Mesenchymal stem cell (in vitro differentiated cells and primary cell): ENCODE data around the gene YTHDC1.

Experiments
- DNase-seq: peaks from one replicate; pipeline ENCODE4 v3.0.0-alpha.2; 2013
- H2AFZ ChIP-seq: one replicate; pipeline ENCODE4 v1.6.1; 2013; ENCODE audit warnings: low read depth, mild to moderate bottlenecking, control low read depth, inconsistent platforms, low read length, moderate library complexity
- H2AK5ac ChIP-seq: 2 replicates; pipeline ENCODE4 v1.6.1; 2013; ENCODE audit warnings: low read length, moderate library complexity, mild to moderate bottlenecking, inconsistent platforms; ENCODE audit not compliant: severe bottlenecking
- H2BK120ac ChIP-seq: one replicate; pipeline ENCODE4 v1.6.1; 2013; ENCODE audit warnings: low read depth, mild to moderate bottlenecking, inconsistent platforms, low read length, moderate library complexity
- H2BK12ac ChIP-seq, 2 experiments: one replicate each; pipeline ENCODE4 v1.6.1; 2013; ENCODE audit warnings: inconsistent platforms in 2 of 2, low read length in 2 of 2, mild to moderate bottlenecking in 2 of 2, moderate library complexity in 2 of 2, control low read depth in 1 of 2
- H2BK15ac ChIP-seq: one replicate; pipeline ENCODE4 v1.6.1; 2013; ENCODE audit warnings: mild to moderate bottlenecking, low read depth, inconsistent platforms; ENCODE audit not compliant: poor library complexity, severe bottlenecking
- H2BK5ac ChIP-seq: 2 replicates; pipeline ENCODE4 v1.6.1; 2013; ENCODE audit warnings: low read depth, mild to moderate bottlenecking, low read length, control low read depth, inconsistent platforms; ENCODE audit not compliant: poor library complexity, severe bottlenecking
- H3K14ac ChIP-seq, 2 experiments: one replicate each; pipeline ENCODE4 v1.6.1; 2013; ENCODE audit warnings: inconsistent platforms in 2 of 2, low read length in 2 of 2, control low read depth in 1 of 2, mild to moderate bottlenecking in 1 of 2, moderate library complexity in 1 of 2
- H3K18ac ChIP-seq, 2 experiments: one replicate each; pipeline ENCODE4 v1.6.1; 2013; ENCODE audit warnings: inconsistent platforms in 2 of 2, low read length in 2 of 2, control low read depth in 1 of 2, low read depth in 1 of 2, mild to moderate bottlenecking in 1 of 2
- H3K23ac ChIP-seq, 2 experiments: one replicate each; pipeline ENCODE4 v1.6.1; 2013; ENCODE audit warnings: inconsistent platforms in 2 of 2, low read length in 2 of 2, mild to moderate bottlenecking in 2 of 2, moderate library complexity in 2 of 2, control low read depth in 1 of 2
- H3K27ac ChIP-seq: 2 replicates; pipeline ENCODE4 v1.5.1; 2013; ENCODE audit warnings: mild to moderate bottlenecking, moderate library complexity, low read length, control low read depth, inconsistent platforms; ENCODE audit not compliant: poor library complexity, severe bottlenecking
- H3K27me3 ChIP-seq, 2 experiments: 2 replicates each; pipeline versions ENCODE4 v1.6.1 to v1.7.0; 2013; ENCODE audit warnings: low read length in 2 of 2, mild to moderate bottlenecking in 2 of 2, moderate library complexity in 2 of 2, control low read depth in 1 of 2, inconsistent platforms in 1 of 2; ENCODE audit not compliant: control insufficient read depth in 1 of 2, insufficient read depth in 1 of 2
- H3K36me3 ChIP-seq, 2 experiments: 2 replicates each; pipeline versions ENCODE4 v1.6.1 to v1.7.0; 2013; ENCODE audit warnings: low read length in 2 of 2, control low read depth in 1 of 2, inconsistent platforms in 1 of 2, low read depth in 1 of 2, mild to moderate bottlenecking in 1 of 2; ENCODE audit not compliant: insufficient read depth in 2 of 2, control insufficient read depth in 1 of 2
- H3K4ac ChIP-seq, 2 experiments: one replicate each; pipeline ENCODE4 v1.6.1; 2013; ENCODE audit warnings: inconsistent platforms in 2 of 2, low read length in 2 of 2, mild to moderate bottlenecking in 2 of 2, moderate library complexity in 2 of 2, control low read depth in 1 of 2, low read depth in 1 of 2
- H3K4me1 ChIP-seq: 2 replicates; pipeline ENCODE4 v1.6.1; 2013; ENCODE audit warnings: low read depth, low read length, control low read depth; ENCODE audit not compliant: control insufficient read depth, insufficient read depth
- H3K4me2 ChIP-seq: 2 replicates; pipeline ENCODE4 v1.6.1; 2013; ENCODE audit warnings: low read length, mild to moderate bottlenecking, inconsistent platforms; ENCODE audit not compliant: poor library complexity, severe bottlenecking
- H3K4me3 ChIP-seq, 2 experiments: 2 replicates each; pipeline versions ENCODE4 v1.5.1 to v1.7.0; 2013; ENCODE audit warnings: low read length in 2 of 2, mild to moderate bottlenecking in 2 of 2, control low read depth in 1 of 2, low read depth in 1 of 2; ENCODE audit not compliant: insufficient read depth in 1 of 2
- H3K79me1 ChIP-seq: replicated peaks from 2 replicates; pipeline ENCODE4 v1.6.1; 2013; ENCODE audit warnings: mild to moderate bottlenecking, control low read depth, low read length, inconsistent platforms; ENCODE audit not compliant: poor library complexity, severe bottlenecking
- H3K9ac ChIP-seq: 2 replicates; pipeline ENCODE4 v1.7.0; 2013; ENCODE audit warnings: mild to moderate bottlenecking, low read length, moderate library complexity
- H3K9me3 ChIP-seq: 2 replicates; pipeline ENCODE4 v1.7.0; 2013; ENCODE audit warnings: mild to moderate bottlenecking, low read length; ENCODE audit not compliant: control insufficient read depth
- H4K8ac ChIP-seq: one replicate; pipeline ENCODE4 v1.6.1; 2013; ENCODE audit warnings: inconsistent platforms, mild to moderate bottlenecking, low read length, moderate library complexity
- H4K91ac ChIP-seq: one replicate; pipeline ENCODE4 v1.6.1; 2013; ENCODE audit warnings: mild to moderate bottlenecking, low read length, inconsistent platforms
- WGBS: methylation state at CpG from one replicate; pipeline ENCODE4 v1.1.7; 2013; ENCODE audit warnings: mixed read lengths; 5-methylcytosine and 5-hydroxymethylcytosine counted together

Gene YTHDC1

GRCh38 chr4:68348577-68348976 is 1.3 kb downstream of the YTHDC1 start:
- H2AFZ ChIP-seq: no peak overlapping the region
- peak overlapping the region; percentile 97 for H3K27ac ChIP-seq
- H3K9ac ChIP-seq: peak overlapping the region; percentile 99
- H3K4me1 ChIP-seq: peaks cover 2% of the 10 kb centered on the region
- H3K4ac ChIP-seq: no peak overlapping the region
- H2BK5ac ChIP-seq: no peak overlapping the region
- H4K8ac ChIP-seq: no peak overlapping the region
- no peaks in the 10 kb centered on the region for H3K27me3 ChIP-seq
- no peak overlapping the region for H2BK15ac ChIP-seq
- H3K9me3 ChIP-seq: no peaks in the 10 kb centered on the region
- no peak overlapping the region for H2AK5ac ChIP-seq
- no peak overlapping the region for H3K18ac ChIP-seq
- WGBS: 0% methylated on average over 2 of the region's 4 CpGs
- peak overlapping the region; percentile 38 to 95 for H3K4me3 ChIP-seq
- H2BK120ac ChIP-seq: no peak overlapping the region
- no peak overlapping the region for H4K91ac ChIP-seq
- DNase-seq: no peak
- H3K14ac ChIP-seq: no peak overlapping the region
- peak overlapping the region; percentile 68 for H3K4me2 ChIP-seq
- H3K79me1 ChIP-seq: no peaks in the 10 kb centered on the region
- no peak overlapping the region for H2BK12ac ChIP-seq
- no peak overlapping the region for H3K23ac ChIP-seq
- peaks cover 0 to 4% of the 10 kb centered on the region in 2 experiments for H3K36me3 ChIP-seq

DNA sequence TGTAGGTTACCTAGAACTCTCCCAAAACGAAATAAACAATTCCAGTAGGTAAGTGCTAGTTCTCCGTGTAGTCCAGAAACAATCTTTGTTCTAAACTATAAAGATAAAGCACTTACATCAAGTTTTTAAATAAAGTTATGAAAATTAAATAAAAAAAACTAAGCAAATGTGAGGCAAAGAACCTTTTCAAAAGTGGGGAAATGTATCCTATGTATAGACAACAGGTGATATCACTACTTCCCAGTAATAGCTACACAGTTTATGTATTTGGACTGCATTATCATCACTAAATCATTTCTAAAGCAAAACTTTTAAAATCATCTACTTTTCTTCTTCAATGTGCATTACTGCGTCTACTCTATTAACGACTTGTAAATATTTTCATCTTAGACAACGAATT is 2.0 kb downstream of the YTHDC1 start:
- Histone ChIP-seq H2AK5ac (no peak overlapping the region), H3K9me3 (no peaks in the 10 kb centered on the region), H4K91ac (no peak overlapping the region), H4K8ac (no peak overlapping the region), H3K23ac (no peak overlapping the region), H3K36me3 (peaks cover 0 to 4% of the 10 kb centered on the region in 2 experiments), H3K4me3 (peak overlapping the region in 1 of 2 experiments; percentile 95), H2AFZ (no peak overlapping the region), H3K18ac (no peak overlapping the region), H3K14ac (no peak overlapping the region), H3K4me2 (no peak overlapping the region), H2BK5ac (no peak overlapping the region), H3K9ac (peak overlapping the region; percentile 99), H3K27ac (no peak overlapping the region), H2BK120ac (no peak overlapping the region), H3K27me3 (no peaks in the 10 kb centered on the region), H2BK12ac (no peak overlapping the region), H3K4ac (no peak overlapping the region), H2BK15ac (no peak overlapping the region), H3K4me1 (peaks cover 2% of the 10 kb centered on the region), H3K79me1 (no peaks in the 10 kb centered on the region)
- DNase-seq: no peak
- WGBS: 12% methylated on average over 3 of the region's 5 CpGs

DNA sequence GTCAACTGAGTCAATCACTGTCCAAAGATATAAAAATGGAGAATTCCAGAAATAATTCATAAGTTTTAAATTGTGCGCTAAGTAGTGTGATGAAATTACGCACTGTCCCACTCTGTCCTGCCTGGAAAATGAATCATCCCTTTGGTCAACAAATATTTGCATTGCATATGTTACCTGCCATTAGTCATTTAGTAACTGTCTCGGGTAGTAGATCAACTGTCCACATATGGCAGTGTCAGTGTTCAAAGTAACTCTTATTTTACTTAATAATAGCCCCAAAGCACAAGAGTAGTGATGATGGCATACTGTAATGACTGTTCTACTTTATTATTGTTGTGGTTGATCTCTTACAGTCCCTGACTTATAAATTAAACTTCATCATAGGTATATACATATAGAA is 3.4 kb downstream of the YTHDC1 start:
- Histone ChIP-seq H2BK15ac (no peak overlapping the region), H3K4me2 (peak overlapping the region; percentile 40), H3K36me3 (peaks cover 0 to 4% of the 10 kb centered on the region in 2 experiments), H3K23ac (no peak overlapping the region), H2BK120ac (no peak overlapping the region), H3K9me3 (no peaks in the 10 kb centered on the region), H3K4me1 (peaks cover 4% of the 10 kb centered on the region), H3K18ac (no peak overlapping the region), H3K27ac (peak overlapping the region; percentile 1), H3K4ac (no peak overlapping the region), H4K8ac (no peak overlapping the region), H2AFZ (no peak overlapping the region), H2BK12ac (no peak overlapping the region), H3K27me3 (no peaks in the 10 kb centered on the region), H2AK5ac (no peak overlapping the region), H3K9ac (peak overlapping the region; percentile 99), H2BK5ac (no peak overlapping the region), H4K91ac (no peak overlapping the region), H3K14ac (no peak overlapping the region), H3K4me3 (peak overlapping the region in 1 of 2 experiments; percentile 95), H3K79me1 (no peaks in the 10 kb centered on the region)
- WGBS: 73% methylated on average over 2 of the region's 3 CpGs
- DNase-seq: peak; percentile 41

DNA sequence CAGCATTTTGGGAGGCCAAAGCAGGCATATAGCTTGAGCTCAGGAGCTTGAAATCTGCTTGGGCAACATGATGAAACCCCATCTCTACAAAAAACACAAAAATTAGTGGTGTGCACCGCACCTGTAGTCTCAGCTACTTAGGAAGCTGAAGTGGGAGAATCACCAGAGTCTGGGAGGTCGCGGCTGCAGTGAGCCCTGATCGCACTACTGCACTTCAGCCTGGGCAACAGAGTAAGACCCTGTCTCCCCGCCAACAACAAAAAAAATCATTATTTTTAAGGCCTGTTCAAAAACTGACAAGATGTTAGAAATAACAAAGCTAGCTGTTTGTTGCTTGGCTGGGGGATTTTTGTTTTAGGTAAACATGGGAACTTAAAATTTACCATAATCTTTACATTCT is 5.1 kb downstream of the YTHDC1 start:
- Histone ChIP-seq H3K18ac (no peak overlapping the region), H2BK5ac (no peak overlapping the region), H3K4me3 (no peak overlapping the region), H3K4me2 (no peak overlapping the region), H2AK5ac (no peak overlapping the region), H4K91ac (no peak overlapping the region), H2BK120ac (no peak overlapping the region), H3K36me3 (peaks cover 0 to 4% of the 10 kb centered on the region in 2 experiments), H4K8ac (no peak overlapping the region), H3K23ac (no peak overlapping the region), H2BK15ac (no peak overlapping the region), H3K9me3 (no peaks in the 10 kb centered on the region), H2AFZ (no peak overlapping the region), H3K14ac (no peak overlapping the region), H3K79me1 (no peaks in the 10 kb centered on the region), H3K4me1 (peaks cover 2% of the 10 kb centered on the region), H2BK12ac (no peak overlapping the region), H3K4ac (no peak overlapping the region), H3K27me3 (no peaks in the 10 kb centered on the region), H3K27ac (no peak overlapping the region), H3K9ac (no peak overlapping the region)
- DNase-seq: no peak
- 92% methylated on average over 4 of the region's 5 CpGs for WGBS
